Measurements from ENCODE around the gene ERCC2.

ERCC2 gene

DNA sequence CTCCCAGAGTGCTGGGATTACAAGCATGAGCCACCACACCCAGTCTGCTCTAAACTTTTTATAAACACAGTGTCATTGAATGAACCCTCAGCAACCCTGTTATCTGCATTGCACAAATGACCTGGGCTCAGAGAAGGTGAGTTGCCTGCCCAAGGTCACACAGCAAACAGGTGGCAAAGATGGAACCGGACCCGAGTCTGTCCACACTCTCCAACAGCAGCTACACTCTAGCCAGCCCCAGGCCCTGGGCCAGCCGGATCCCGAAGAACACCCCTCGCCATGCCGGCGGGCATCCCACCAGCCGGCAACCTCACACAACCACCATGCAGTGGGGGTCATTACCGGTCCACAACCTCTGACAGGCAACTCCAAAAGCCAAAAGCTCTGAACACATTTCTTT lies 14.5 kb downstream of the ERCC2 start:
- no peak for DNase-seq (ENCODE audit: low read depth in 2 of 3, low spot score in 2 of 3)

DNA sequence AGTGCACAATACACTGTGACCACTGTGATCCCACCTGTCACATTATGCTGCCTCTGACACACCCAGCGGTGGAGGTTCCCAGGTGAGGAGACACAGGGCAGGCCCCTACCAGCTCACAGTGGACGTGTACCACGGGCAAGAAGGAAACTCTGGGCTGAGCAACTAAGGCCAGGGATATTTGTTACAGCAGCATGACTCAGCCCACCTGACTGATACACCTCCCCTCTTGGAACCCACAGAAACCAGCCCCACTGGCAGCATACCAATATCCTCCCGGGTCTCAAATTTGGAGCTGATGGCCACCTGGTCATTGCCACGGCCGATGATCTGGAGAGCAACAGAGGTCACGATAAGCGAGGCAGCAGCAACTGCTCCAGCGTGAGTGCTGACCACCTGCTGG lies 15.0 kb downstream of the ERCC2 start:
- DNase-seq (ENCODE audit: low read depth in 2 of 3, low spot score in 2 of 3): no peak

DNA sequence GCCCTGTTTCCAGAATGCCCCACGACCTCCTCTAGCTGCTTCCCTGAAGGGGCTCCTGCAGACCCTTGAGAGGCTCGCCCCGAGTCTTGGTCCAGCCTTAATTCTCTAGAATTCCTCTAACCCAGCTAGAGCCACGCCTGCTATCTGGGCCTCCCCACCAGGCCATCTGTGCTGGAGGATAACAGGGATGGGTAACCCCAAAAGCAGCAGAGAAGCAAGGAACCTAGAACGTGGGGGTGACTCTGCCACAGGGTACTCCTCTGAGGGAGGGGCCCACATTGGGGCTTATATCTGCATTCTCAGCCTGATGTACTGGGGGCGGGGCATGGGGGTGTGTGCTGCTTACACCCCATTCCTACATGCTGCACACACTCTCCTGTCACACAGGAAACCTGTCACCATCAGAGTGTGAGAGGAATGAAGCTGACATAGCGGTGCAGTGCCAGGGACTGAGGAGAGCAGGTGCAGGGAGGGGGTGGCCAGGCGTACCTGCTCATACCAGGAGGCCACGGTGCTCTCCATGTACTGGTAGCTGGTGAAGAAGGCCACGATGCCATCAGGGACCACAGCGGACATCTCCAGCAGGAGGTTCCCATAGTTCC lies 16.0 kb downstream of the ERCC2 start:
- DNase-seq (ENCODE audit: low read depth in 2 of 3, low spot score in 2 of 3): no peak

DNA sequence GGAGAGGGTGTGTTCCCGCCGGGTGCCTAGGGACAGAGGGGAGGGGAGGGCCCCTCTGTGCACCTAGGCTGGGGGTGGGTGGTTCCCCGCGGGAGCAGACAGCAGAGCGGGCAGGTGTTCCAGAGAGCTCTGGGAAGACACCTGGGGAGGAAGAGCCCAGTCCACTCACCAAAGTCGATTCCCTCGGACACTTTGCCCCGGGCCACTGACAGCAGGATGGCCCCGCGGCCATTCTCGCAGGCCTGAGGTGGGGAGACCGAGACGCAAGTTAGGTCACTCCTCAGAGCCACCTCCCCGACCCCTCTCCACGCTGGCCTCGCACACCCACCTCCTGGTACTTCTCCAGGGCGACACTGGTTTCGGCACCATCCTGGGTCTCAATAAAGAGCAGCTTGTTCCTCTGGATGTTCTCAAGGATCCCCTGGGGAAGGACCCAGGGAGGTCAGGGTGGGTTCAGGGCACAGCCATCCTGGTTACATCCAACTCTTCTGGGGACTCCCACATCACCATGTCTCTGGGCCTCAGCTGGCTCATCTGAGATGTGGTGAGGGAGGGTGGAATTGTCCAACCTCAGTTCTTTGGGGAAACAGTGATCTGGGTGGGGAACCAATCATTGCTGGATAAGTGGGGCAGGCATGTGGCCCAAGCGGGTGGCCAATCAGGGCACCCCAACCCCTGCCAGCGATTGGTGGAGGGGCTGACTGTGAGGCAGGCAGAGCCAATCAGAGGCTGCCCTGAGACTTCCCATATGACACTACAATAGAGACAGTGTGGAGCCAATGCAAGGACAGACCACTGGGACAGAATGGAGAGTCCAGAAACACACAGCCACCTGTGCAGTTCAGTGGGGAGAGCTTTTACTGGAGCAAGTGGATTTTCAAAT lies 17.2 kb downstream of the ERCC2 start:
- DNase-seq (ENCODE audit: low read depth in 2 of 3, low spot score in 2 of 3): no peak

DNA sequence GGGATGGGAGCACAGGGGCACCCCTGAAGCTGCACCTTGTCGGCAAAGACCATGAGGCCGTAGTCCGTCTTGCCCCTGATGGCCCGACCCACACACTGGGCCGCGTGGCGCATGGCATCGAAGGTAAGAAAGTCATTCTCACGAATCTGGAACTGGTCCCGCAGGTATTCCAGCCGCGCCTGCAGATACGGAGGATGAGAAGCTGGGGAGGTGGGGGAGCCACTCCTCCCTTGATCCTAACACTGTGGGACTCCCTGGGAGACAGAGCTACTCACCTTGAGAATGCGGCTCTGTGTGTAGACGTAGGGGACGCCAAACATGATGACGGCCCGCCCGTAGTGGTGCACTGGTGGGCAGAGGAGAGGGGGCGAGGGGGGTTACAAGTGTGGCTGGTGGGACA lies 17.9 kb downstream of the ERCC2 start:
- DNase-seq (ENCODE audit: low read depth in 2 of 3, low spot score in 2 of 3): no peak

DNA sequence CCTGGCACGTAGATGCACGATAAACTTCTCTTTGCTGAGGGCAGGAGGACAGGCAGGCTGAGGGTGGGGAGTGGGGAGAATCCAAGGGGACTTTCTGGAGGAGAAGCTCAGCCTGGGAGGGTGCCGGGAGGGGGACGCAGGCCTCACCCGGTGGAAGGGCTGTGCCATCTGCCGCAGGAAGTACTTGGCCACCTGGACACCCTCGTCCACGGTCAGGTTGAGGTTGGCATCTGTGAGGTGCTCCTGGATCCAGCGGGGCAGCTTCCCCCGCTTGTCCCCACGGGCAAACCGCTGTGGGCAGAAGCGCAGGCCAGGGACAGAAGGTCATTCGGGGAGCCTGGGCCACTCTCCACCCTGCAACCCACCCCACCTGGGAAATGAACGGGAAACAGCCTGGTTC lies 18.3 kb downstream of the ERCC2 start:
- DNase-seq (ENCODE audit: low read depth in 2 of 3, low spot score in 2 of 3): no peak

DNA sequence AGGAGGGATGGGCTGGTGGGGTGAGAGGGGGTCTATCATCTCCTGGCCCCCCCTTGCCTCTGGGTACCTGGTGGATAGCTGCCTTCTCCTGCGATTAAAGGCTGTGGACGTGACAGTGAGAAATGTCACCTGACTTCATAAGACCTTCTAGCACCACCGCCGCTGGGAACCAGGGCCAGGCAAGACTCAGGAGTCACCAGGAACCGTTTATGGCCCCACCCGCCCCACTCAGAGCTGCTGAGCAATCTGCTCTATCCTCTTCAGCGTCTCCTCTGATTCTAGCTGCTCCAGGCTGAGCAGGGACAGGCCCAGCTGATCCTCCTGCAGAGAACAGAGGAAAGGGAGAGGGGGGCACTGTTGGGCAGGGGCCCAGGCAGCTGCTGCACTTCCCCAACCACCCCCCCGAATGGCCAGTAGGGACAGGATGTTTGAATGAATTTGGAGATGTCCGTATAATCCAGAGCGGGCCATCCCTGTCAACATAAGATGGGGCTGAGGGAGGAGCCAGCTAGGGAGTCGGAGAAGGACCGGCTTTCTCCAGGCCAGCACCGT lies 18.9 kb downstream of the ERCC2 start:
- DNase-seq (ENCODE audit: low read depth in 2 of 3, low spot score in 2 of 3): no peak

DNA sequence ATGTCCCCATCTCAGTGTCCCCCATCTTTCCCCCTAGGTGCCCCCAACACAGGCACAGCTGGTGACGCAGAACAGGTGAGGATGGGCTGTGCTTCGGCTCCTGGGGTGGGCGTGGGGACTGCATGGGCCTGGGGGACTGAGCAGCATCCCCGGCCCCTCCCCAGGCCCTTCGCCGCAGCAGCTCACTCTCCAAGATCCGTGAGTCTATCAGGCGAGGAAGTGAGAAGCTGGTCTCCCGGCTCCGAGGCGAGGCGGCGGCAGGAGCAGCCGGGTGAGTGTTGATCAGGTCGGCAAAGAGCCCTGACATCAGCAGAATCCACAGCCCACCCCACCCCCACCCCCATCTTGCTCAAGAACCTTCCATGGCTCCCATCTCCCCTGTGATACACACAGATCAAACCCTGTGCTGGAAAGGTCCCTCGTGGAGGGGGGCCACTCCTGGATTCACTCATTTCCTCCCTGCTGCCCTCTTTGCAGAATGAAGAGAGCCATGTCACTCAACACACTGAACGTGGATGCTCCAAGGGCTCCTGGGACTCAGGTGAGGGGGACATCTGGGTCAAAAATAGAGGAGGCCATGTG lies 19.8 kb downstream of the ERCC2 start:
- DNase-seq (ENCODE audit: low read depth in 2 of 3, low spot score in 2 of 3): no peak

DNA sequence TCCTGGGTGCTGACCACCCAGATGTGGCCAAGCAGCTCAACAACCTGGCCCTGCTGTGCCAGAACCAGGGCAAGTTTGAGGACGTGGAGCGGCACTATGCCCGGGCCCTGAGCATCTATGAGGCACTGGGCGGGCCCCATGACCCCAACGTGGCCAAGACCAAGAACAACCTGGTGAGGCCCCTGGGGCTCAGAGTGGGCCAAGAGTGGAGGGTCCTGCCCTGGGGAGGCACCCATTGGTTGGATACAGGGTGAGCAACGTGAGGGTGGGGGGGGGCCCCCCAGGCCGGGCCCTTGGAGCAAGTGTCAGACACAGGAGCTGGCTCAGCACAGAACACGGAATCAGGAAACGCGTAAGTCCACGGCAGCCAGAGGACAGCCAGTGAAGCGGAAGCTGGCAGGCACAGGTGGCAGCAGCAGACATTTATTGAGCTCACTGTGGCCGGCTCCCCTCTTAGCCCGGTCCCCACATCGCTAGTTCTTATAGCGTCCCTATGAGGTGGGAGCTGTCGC lies 20.9 kb downstream of the ERCC2 start:
- DNase-seq (ENCODE audit: low read depth in 2 of 3, low spot score in 2 of 3): no peak

DNA sequence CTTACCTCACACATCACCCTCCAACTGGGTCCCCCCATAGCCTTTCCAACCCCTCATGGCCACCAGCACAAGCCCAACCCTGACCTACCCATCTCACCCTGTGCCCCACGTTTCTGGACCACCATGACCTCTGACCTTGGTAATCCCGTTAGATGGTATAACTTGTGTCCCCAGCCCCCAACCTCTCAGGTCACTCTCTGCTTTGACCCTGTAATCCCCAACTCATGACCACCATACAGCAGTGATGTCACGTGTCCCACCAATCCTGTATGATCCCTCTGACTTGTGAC lies 21.3 kb downstream of the ERCC2 start:
- no peak for DNase-seq (ENCODE audit: low read depth in 2 of 3, low spot score in 2 of 3)

DNA sequence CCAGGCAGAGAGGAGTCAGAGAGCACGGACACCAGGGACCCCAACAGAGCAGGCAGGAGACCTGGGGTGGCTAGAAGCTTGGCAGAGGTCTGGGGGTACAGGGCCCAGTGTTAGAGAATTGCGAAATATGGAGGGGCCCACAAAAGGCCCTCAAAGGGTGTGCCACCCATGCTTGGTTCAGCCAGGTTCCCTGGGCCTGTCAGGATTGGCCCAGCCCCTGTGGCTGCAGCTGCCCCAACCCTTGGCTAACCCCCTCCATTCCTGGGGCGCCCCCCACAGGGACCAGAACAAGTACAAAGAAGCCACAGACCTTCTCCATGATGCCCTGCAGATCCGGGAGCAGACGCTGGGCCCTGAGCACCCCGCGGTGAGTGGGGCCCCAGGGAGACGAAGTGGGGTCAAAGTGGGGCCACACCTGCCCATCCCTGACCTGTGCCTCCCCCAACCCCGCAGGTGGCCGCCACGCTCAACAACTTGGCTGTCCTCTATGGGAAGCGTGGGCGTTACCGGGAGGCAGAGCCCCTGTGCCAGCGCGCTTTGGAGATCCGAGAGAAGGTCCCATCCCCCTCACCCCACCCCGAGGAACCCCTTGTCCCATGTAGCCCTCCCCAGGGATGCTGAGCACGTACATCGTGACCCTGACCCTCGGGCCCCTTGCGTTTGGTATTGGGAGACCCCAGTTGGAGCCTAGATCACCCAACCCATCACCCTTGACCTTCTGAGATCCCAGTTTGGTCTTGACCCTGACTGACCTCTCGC lies 21.8 kb downstream of the ERCC2 start:
- no peak for DNase-seq (ENCODE audit: low read depth in 2 of 3, low spot score in 2 of 3)

DNA sequence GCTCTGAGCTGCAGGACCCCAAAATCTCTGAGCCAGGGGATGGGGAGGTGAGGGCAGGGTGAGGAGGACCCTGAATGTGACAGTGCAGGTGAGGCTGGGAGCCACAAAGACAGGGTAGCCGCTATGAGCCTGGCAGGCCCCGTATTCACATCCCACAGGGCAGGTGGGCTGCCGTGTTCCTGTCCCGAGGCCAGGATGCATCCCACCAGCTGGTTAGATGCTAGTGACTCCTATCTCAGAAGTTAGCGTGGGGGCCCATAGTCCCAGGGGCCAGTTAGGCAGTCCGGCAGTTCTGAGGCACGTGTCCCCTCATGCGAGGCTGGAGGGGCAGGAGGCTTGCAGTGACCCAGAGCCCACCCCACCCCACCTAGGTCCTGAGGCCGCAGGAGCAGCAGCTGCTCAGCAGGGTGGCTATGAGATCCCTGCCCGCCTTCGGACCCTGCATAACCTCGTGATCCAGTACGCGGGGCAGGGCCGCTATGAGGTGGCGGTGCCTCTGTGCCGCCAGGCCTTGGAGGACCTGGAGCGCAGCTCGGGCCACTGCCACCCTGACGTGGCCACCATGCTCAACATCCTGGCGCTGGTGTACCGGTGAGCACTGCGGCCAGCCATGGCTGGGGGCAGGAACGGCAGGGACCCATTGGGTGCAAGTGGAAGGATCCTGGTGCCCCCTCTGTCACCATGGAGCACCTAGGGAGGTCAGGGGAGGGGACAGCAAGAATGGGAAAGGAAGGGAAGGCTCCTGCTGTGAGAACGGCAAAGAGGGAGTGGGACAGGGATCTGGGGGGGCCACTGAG lies 22.6 kb downstream of the ERCC2 start:
- DNase-seq (ENCODE audit: low read depth in 2 of 3, low spot score in 2 of 3): no peak

DNA sequence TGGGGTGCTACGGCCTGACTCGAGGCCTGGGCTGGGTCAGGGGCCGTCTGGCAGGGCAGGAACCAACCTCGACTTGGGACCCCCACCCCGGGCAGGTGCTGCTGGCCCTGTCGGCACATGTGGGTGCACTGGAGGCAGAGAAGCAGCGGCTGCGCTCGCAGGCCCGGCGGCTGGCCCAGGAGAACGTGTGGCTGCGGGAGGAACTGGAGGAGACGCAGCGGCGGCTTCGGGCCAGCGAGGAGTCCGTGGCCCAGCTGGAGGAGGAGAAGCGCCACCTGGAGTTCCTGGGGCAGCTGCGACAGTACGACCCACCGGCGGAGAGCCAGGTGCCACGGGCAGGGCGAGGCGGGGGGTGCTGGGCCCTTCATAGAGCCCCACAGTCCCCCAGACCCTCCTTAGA lies 23.9 kb downstream of the ERCC2 start:
- no peak for DNase-seq (ENCODE audit: low read depth in 2 of 3, low spot score in 2 of 3)

DNA sequence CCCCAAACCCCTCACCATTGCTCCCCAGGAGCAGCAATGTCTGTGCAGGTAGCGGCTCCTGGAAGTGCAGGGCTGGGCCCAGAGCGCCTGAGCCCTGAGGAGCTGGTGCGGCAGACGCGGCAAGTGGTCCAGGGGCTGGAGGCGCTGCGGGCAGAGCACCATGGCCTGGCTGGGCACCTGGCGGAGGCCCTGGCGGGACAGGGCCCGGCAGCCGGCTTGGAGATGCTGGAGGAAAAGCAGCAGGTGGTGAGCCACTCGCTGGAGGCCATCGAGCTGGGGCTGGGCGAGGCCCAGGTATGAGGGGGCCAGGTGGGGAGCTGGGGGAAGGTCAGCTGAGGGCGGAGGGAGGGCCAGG lies 24.9 kb downstream of the ERCC2 start:
- no peak for DNase-seq (ENCODE audit: low read depth in 2 of 3, low spot score in 2 of 3)

DNA sequence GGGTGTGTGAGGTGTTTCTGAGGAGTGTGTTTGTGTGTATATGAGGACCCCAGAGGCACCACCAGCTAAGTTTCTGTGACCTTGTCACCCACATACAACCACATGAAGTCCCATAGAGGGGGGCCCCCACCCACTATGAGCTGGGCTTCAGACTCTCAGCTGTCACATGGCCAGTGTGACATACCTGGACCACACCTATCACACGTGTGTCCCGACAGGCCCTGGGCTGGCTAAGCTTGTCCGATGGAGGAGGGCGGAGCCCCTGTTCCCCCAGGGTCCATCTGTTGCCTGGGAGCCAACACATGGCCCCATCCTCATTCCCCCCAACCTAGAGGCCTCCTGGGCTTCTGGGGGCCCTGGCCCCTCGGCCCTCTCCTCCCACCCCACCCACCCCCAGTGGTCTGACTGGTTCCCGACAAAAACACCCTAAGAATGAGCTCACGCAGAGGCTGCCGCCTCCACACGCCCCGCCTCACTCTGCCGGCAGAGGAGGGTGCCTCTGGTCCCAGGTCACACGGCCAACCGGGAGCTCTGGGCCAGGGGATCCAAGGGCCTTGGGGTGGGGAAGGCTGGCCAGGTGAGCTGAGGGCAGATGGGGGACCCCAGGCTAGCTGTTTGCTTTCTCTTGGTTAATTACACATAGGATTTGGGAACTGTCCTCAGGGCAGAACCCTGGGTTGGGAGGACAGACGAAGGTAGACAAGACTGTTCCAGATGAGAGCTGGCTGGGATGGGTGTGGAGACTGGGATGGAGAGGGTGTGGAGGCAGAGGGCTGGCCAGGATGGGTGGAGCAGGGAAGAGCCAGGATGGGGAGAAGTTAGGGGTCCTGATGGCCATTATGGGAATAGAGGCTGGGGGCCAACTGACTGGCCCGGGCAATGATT lies 25.5 kb downstream of the ERCC2 start:
- DNase-seq (ENCODE audit: low read depth in 2 of 3, low spot score in 2 of 3): no peak

DNA sequence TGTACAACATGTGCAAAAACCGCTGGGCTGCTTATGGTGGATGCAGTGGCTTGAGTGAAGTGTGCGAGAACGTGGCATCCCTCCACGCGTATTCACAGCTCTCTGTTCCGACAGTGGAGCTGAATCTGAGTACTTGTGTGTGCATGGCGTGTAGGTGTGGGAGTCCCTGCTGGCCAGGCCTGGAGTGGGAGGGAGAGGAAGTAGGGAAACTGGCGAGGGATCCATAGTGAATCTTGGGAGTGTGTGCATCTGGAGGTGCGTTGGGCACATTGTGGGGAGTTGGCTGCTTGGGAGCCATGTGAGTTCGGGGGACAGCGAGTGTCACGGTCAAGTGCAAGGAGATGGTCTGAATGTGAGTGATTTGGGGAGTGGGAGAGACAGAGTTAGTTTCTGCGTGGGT lies 27.5 kb downstream of the ERCC2 start:
- DNase-seq (ENCODE audit: low read depth in 2 of 3, low spot score in 2 of 3): no peak

DNA sequence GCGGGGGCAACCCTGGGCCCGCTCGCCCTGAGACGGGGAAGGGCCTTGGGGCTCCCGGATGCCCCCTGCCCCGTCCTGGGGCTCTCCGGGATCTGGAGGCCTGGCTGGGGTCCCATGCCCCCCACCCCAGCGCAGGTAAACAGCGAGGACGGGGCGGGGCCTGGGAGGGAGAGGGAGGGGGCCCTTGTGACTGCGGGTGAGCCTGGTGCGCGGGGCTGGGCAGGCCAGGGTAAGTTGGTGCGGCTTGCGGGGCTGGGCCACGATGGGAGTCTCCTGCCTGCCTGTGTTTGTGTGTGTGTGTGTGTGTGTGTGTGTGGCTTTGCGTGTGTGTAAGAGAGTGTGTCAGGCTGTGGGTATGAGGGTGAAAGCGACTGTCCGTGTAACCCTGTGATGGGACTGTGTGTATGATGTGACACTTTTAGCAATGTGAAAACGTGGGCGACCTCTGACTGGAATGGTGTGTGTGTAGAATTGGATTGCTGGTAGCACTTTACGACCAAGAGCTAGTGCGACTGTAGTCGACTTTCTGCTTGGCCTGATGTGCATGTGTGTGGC lies 29.4 kb downstream of the ERCC2 start:
- no peak for DNase-seq (ENCODE audit: low read depth in 2 of 3, low spot score in 2 of 3)

DNA sequence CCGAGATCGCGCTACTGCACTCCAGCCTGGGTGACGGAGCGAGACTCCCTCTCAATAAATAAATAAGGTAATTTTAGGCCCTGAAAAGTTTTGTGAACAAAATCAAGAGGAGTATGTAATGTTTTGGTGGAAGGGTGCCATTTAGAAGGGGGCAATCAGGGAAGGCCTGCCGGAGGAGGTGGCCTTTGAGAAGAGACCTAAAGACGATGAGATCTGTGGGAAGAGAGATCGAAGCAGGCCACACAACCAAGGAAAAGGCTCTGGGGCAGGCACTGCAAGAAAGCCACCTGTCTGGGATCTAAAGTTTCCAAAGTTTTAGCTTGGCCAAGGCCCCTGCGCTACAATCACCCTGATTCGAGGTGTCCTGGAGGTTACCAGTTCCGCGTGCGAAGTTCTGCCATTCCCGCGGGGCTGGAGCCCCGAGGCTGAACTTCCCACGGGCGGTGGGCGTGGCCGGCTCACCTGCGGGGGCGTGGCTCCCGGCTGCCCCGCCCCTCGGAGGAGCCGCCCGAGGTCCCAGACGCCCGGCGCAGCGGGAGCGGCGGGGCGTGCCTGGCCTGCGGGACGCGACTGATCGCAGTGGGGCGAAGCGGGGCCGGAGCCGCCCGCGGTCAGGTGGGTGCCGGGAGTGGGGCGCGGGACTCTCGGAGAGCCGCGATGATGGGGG lies 30.0 kb downstream of the ERCC2 start, which contains the start of gene KLC3:
Gene KLC3 (plus strand): TSS at position 519 of the 667 bp plus-strand sequence. CDS start 4,792 bp downstream, outside the sequence.
- DNase-seq (ENCODE audit: low read depth in 2 of 3, low spot score in 2 of 3): no peak

DNA sequence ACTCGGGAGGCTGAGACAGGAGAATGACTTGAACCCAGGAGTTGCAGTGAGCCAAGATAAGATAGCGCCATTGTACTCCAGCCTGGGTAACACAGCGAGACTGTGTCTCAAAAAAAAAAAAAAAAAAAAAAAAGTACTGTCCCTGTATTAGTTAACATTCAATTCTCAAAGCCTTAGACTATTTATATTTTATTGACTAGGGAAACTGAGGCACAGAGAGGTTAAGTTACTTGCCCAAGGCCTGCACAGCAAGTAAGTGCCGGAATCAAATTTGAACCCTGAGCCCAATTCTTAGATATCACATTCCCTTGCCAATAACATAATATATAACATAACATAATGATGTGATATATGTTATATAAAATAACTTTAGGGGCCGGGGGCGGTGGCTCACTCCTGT lies 30.7 kb downstream of the ERCC2 start:
- DNase-seq (ENCODE audit: low read depth in 2 of 3, low spot score in 2 of 3): no peak
